KMS-11 (cell line): ENCODE measurements around the gene COL26A1.

Source experiments
- H2AFZ ChIP-seq: fragments of 200-600 bp; sonication (generic); 2 replicates; pipeline ENCODE4 v1.6.1; 2016; ENCODE audit warnings: antibody characterized with exemption, mixed run types, low read depth
- H3K27ac ChIP-seq: fragments of 200-600 bp; sonication (generic); 2 replicates; pipeline ENCODE4 v1.6.1; 2016; ENCODE audit warnings: mild to moderate bottlenecking, mixed run types
- H3K27me3 ChIP-seq: fragments of 200-600 bp; sonication (generic); 2 replicates; pipeline ENCODE4 v1.6.1; 2017; ENCODE audit warnings: mild to moderate bottlenecking, low read depth, mixed run types, moderate library complexity; ENCODE audit not compliant: insufficient read depth
- H3K36me3 ChIP-seq: fragments of 200-600 bp; sonication (generic); 2 replicates; pipeline ENCODE4 v1.6.1; 2017; ENCODE audit warnings: mild to moderate bottlenecking, mixed run types; ENCODE audit not compliant: insufficient read depth
- H3K4me1 ChIP-seq: fragments of 200-600 bp; sonication (generic); 2 replicates; pipeline ENCODE4 v1.6.1; 2016; ENCODE audit warnings: mild to moderate bottlenecking, low read depth, mixed run types; ENCODE audit not compliant: poor library complexity, severe bottlenecking
- H3K4me2 ChIP-seq: fragments of 200-600 bp; sonication (generic); 2 replicates; pipeline ENCODE4 v1.7.0; 2016; ENCODE audit warnings: mild to moderate bottlenecking, mixed run types
- H3K4me3 ChIP-seq: fragments of 200-600 bp; sonication (generic); IDR thresholded peaks from 2 replicates; pipeline ENCODE4 v1.6.1; 2017; ENCODE audit warnings: low read depth, low read length, mixed read lengths; ENCODE audit not compliant: insufficient read depth
- H3K79me2 ChIP-seq: fragments of 200-600 bp; sonication (generic); 2 replicates; pipeline ENCODE4 v1.6.1; 2016; ENCODE audit warnings: low read depth, mixed run types; ENCODE audit not compliant: insufficient read depth
- H3K9ac ChIP-seq: fragments of 200-600 bp; sonication (generic); 2 replicates; pipeline ENCODE4 v1.6.1; 2016; ENCODE audit warnings: mild to moderate bottlenecking, mixed run types
- H4K20me1 ChIP-seq: fragments of 200-600 bp; sonication (generic); 2 replicates; pipeline ENCODE4 v1.6.1; 2016; ENCODE audit warnings: mild to moderate bottlenecking, mixed run types; ENCODE audit not compliant: insufficient read depth
- CTCF ChIP-seq: fragments of 200-600 bp; sonication (generic); conservative IDR thresholded peaks from 2 replicates; pipeline ENCODE4 v1.6.1; 2017; ENCODE audit warnings: low read depth, mild to moderate bottlenecking, antibody characterized with exemption, low read length, moderate library complexity, mixed read lengths

Gene COL26A1

GRCh38 chr7:101386177-101386557 lies 23.5 kb downstream of the COL26A1 start:
- Histone ChIP-seq H3K36me3 (no peaks in the 10 kb centered on the region), H4K20me1 (no peaks in the 10 kb centered on the region), H3K4me1 (no peaks in the 10 kb centered on the region), H3K4me2 (no peak overlapping the region), H3K79me2 (no peaks in the 10 kb centered on the region), H3K9ac (no peak overlapping the region), H3K4me3 (no peak overlapping the region), H2AFZ (no peak overlapping the region), H3K27ac (no peak overlapping the region), H3K27me3 (peaks cover 13% of the 10 kb centered on the region; the same call in 1 of the 2 replicates)
- no peak for TF ChIP-seq CTCF

- Histone ChIP-seq H3K27me3 (peaks cover 11% of the 10 kb centered on the region; the same call in 1 of the 2 replicates), H3K79me2 (no peaks in the 10 kb centered on the region), H3K9ac (no peak overlapping the region), H3K4me3 (no peak overlapping the region), H2AFZ (no peak overlapping the region), H3K4me2 (no peak overlapping the region), H4K20me1 (no peaks in the 10 kb centered on the region), H3K36me3 (no peaks in the 10 kb centered on the region), H3K4me1 (no peaks in the 10 kb centered on the region), H3K27ac (no peak overlapping the region)
- no peak for TF ChIP-seq CTCF
Measured at GRCh38 chr7:101386558-101387231, 24.0 kb downstream of the COL26A1 start.

- no peak for TF ChIP-seq CTCF
- no peak overlapping the region for H2AFZ ChIP-seq
Measured at GRCh38 chr7:101390901-101391301, 28.2 kb downstream of the COL26A1 start.

GRCh38 chr7:101391991-101392390 lies 29.3 kb downstream of the COL26A1 start:
- no peak overlapping the region for H2AFZ ChIP-seq
- H3K4me3 ChIP-seq = no peak overlapping the region
- no peak for TF ChIP-seq CTCF
- no peak overlapping the region for H3K4me2 ChIP-seq
- no peaks in the 10 kb centered on the region for H3K4me1 ChIP-seq
- H4K20me1 ChIP-seq = no peaks in the 10 kb centered on the region
- H3K79me2 ChIP-seq = no peaks in the 10 kb centered on the region
- H3K36me3 ChIP-seq = no peaks in the 10 kb centered on the region
- no peak overlapping the region for H3K27ac ChIP-seq
- no peak overlapping the region for H3K9ac ChIP-seq
- H3K27me3 ChIP-seq = peaks cover 27% of the 10 kb centered on the region; the same call in 1 of the 2 replicates

More at GRCh38 chr7:101390901-101391301, 28.2 kb downstream of the COL26A1 start:
- Histone ChIP-seq H3K27ac (no peak overlapping the region), H3K36me3 (no peaks in the 10 kb centered on the region), H3K4me2 (no peak overlapping the region), H4K20me1 (no peaks in the 10 kb centered on the region), H3K4me3 (no peak overlapping the region), H3K27me3 (peaks cover 24% of the 10 kb centered on the region; the same call in 1 of the 2 replicates), H3K9ac (no peak overlapping the region), H3K79me2 (no peaks in the 10 kb centered on the region), H3K4me1 (no peaks in the 10 kb centered on the region)
